ENCODE results near the gene IDUA. TPM values are rescaled to one million over a fixed set of nuclear protein-coding genes. Genes with fewer than 3 reads are reported as not detected.

IDUA gene
- total and polyA plus RNA-seq, 7 experiments from 2014 or later, result 8.3 to 72.4 (median 62.9) TPM

DNA sequence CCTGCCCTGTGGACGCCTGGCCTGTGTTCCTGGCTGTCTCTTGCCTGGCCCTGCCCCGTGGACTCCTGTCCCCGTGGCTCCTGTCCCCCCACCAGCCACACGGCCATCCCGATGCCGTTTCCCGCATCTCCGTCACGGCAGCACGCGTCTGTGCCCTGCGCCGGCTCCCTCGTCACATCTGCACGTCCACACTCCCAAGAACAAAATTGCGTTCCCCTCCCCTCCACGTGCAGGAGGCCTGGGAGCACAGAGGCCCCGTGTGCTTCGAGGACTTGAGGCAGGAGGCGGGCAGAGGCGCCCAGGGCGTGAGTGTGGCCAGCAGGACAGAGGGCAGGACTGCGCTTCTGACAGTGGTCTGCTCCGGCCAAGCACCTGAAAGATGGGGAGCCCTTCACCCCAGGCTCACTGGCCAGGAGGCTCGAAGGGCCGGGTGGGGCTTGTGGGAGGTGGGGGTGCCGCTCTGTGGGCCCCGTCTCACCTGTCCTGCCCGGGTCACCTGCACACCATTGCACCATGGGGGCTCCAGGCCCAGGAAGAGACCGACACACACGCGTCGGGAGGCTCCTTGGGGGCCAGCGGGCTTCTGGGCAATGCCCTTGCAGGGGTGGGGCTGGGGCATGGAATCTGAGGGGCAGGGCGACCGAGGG lies 41.9 kb downstream of the IDUA start:
- Mint-ChIP-seq H3K9me3 (no peaks in the 10 kb centered on the region), H3K4me3 (no peak overlapping the region), H3K36me3 (peaks cover 0 to 11% (median 4%) of the 10 kb centered on the region in 5 donors), H3K27ac (no peak overlapping the region), H3K4me1 (peaks cover 0 to 11% (median 3%) of the 10 kb centered on the region in 7 donors), H3K27me3 (no peaks in the 10 kb centered on the region)
- ChIA-PET POLR2A (no interaction called here), CTCF (no interaction called here)
- DNase-seq (no peak), ATAC-seq (no peak)
- intact Hi-C loops (cut with micrococcal nuclease), result no loop called here
- H3K4me3 ChIP-seq (ENCODE audit: low read length), result no peak overlapping the region
- no peaks in the 10 kb centered on the region for H3K4me1 ChIP-seq (ENCODE audit: control insufficient read depth in 2 of 2, insufficient read depth in 2 of 2, low read length in 2 of 2)
- H3K9me3 ChIP-seq (ENCODE audit: control insufficient read depth in 2 of 3, low read length in 3 of 3), result no peaks in the 10 kb centered on the region
- H3K36me3 ChIP-seq (ENCODE audit: control insufficient read depth in 2 of 3, insufficient read depth in 3 of 3, low read length in 3 of 3), result peaks cover 0 to 19% (median 0%) of the 10 kb centered on the region in 3 experiments
- no peak overlapping the region for H3K27ac ChIP-seq (ENCODE audit: low read depth, low read length)
- H3K27me3 ChIP-seq (ENCODE audit: control insufficient read depth in 2 of 2, insufficient read depth in 2 of 2, low read length in 2 of 2), result no peaks in the 10 kb centered on the region

- intact Hi-C loops (cut with micrococcal nuclease), result no loop called here
- ChIA-PET CTCF (no interaction called here), POLR2A (no interaction called here)
- Mint-ChIP-seq H3K9me3 (no peaks in the 10 kb centered on the region), H3K27ac (no peak overlapping the region), H3K36me3 (peaks cover 0 to 11% (median 4%) of the 10 kb centered on the region in 5 donors), H3K4me1 (peaks cover 0 to 11% (median 3%) of the 10 kb centered on the region in 7 donors), H3K4me3 (no peak overlapping the region), H3K27me3 (no peaks in the 10 kb centered on the region)
- Histone ChIP-seq H3K27ac (ENCODE audit: low read depth, low read length) (no peak overlapping the region), H3K4me3 (ENCODE audit: low read length) (no peak overlapping the region), H3K9me3 (ENCODE audit: control insufficient read depth in 2 of 3, low read length in 3 of 3) (no peaks in the 10 kb centered on the region), H3K4me1 (ENCODE audit: control insufficient read depth in 2 of 2, insufficient read depth in 2 of 2, low read length in 2 of 2) (no peaks in the 10 kb centered on the region), H3K27me3 (ENCODE audit: control insufficient read depth in 2 of 2, insufficient read depth in 2 of 2, low read length in 2 of 2) (no peaks in the 10 kb centered on the region), H3K36me3 (ENCODE audit: control insufficient read depth in 2 of 3, insufficient read depth in 3 of 3, low read length in 3 of 3) (peaks cover 0 to 15% (median 0%) of the 10 kb centered on the region in 3 experiments)
- no peak for DNase-seq
- ATAC-seq, result no peak
Measured at GRCh38 chr4:1029529-1029928, 42.7 kb downstream of the IDUA start.

DNA sequence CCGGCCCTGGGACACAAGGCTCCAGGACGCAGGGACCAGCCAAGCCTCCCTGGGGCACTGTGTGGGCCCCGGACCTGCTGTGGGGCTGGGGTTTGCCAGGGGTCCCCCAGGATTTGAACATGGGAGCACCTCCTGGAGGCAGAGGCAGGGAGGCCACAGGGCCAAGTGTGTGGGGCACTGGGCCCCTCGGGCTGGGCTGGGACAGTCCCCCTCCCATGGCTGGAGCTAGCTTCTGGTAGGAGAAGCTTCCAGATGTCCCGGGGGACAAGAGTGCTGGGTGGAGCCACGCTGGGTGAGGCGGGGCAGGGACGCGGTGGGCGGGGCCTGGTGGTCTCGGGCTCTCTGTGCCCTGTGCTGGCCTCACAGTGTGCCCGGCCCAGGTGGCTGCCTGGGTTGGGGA lies 43.2 kb downstream of the IDUA start:
- ATAC-seq, result no peak

GRCh38 chr4:1030559-1030958 lies 43.7 kb downstream of the IDUA start:
- CTCF ChIA-PET, result interaction anchor here (0.6 kb wide), 1 partner anchor 11 kb away, joined by 4 read pairs; no protein-coding TSS in a partner anchor
- H3K9me3 Mint-ChIP-seq, result no peaks in the 10 kb centered on the region
- no peak overlapping the region for H3K27ac Mint-ChIP-seq
- Histone ChIP-seq H3K4me1 (ENCODE audit: control insufficient read depth in 2 of 2, insufficient read depth in 2 of 2, low read length in 2 of 2) (no peaks in the 10 kb centered on the region), H3K9me3 (ENCODE audit: control insufficient read depth in 2 of 3, low read length in 3 of 3) (no peaks in the 10 kb centered on the region), H3K36me3 (ENCODE audit: control insufficient read depth in 2 of 3, insufficient read depth in 3 of 3, low read length in 3 of 3) (peaks cover 0 to 5% (median 0%) of the 10 kb centered on the region in 3 experiments), H3K27ac (ENCODE audit: low read depth, low read length) (no peak overlapping the region), H3K4me3 (ENCODE audit: low read length) (no peak overlapping the region), H3K27me3 (ENCODE audit: control insufficient read depth in 2 of 2, insufficient read depth in 2 of 2, low read length in 2 of 2) (no peaks in the 10 kb centered on the region)
- intact Hi-C loops (cut with micrococcal nuclease), result no loop called here
- no peaks in the 10 kb centered on the region for H3K27me3 Mint-ChIP-seq
- POLR2A ChIA-PET, result no interaction called here
- peaks cover 0 to 9% (median 0%) of the 10 kb centered on the region in 7 donors for H3K4me1 Mint-ChIP-seq
- H3K36me3 Mint-ChIP-seq, result peaks cover 0 to 5% (median 0%) of the 10 kb centered on the region in 5 donors
- no peak overlapping the region for H3K4me3 Mint-ChIP-seq
- DNase-seq, result no peak
- ATAC-seq, result no peak

More for the DNA sequence above, 43.2 kb downstream of the IDUA start:
- Mint-ChIP-seq H3K4me1 (peaks cover 0 to 11% (median 3%) of the 10 kb centered on the region in 7 donors), H3K9me3 (no peaks in the 10 kb centered on the region), H3K27me3 (no peaks in the 10 kb centered on the region), H3K36me3 (peaks cover 0 to 11% (median 4%) of the 10 kb centered on the region in 5 donors), H3K27ac (no peak overlapping the region), H3K4me3 (no peak overlapping the region)
- H3K36me3 ChIP-seq (ENCODE audit: control insufficient read depth in 2 of 3, insufficient read depth in 3 of 3, low read length in 3 of 3), result peaks cover 0 to 10% (median 0%) of the 10 kb centered on the region in 3 experiments
- H3K4me3 ChIP-seq (ENCODE audit: low read length), result no peak overlapping the region
- no peaks in the 10 kb centered on the region for H3K9me3 ChIP-seq (ENCODE audit: control insufficient read depth in 2 of 3, low read length in 3 of 3)
- H3K27me3 ChIP-seq (ENCODE audit: control insufficient read depth in 2 of 2, insufficient read depth in 2 of 2, low read length in 2 of 2), result no peaks in the 10 kb centered on the region
- CTCF ChIA-PET, result no interaction called here
- H3K27ac ChIP-seq (ENCODE audit: low read depth, low read length), result no peak overlapping the region
- intact Hi-C loops (cut with micrococcal nuclease), result no loop called here
- no peak for DNase-seq
- H3K4me1 ChIP-seq (ENCODE audit: control insufficient read depth in 2 of 2, insufficient read depth in 2 of 2, low read length in 2 of 2), result no peaks in the 10 kb centered on the region
- POLR2A ChIA-PET, result no interaction called here

GRCh38 chr4:1031346-1031745 lies 44.5 kb downstream of the IDUA start:
- POLR2A ChIA-PET, result no interaction called here

GRCh38 chr4:1031956-1032795 lies 45.3 kb downstream of the IDUA start:
- no peak overlapping the region for H3K27ac Mint-ChIP-seq
- ChIA-PET POLR2A (no interaction called here), CTCF (no interaction called here)
- no peaks in the 10 kb centered on the region for H3K9me3 Mint-ChIP-seq
- ATAC-seq, result no peak
- H3K27me3 Mint-ChIP-seq, result no peaks in the 10 kb centered on the region
- intact Hi-C loops (cut with micrococcal nuclease), result no loop called here
- Histone ChIP-seq H3K36me3 (ENCODE audit: control insufficient read depth in 2 of 3, insufficient read depth in 3 of 3, low read length in 3 of 3) (no peaks in the 10 kb centered on the region), H3K4me1 (ENCODE audit: control insufficient read depth in 2 of 2, insufficient read depth in 2 of 2, low read length in 2 of 2) (no peaks in the 10 kb centered on the region), H3K4me3 (ENCODE audit: low read length) (no peak overlapping the region), H3K27ac (ENCODE audit: low read depth, low read length) (no peak overlapping the region), H3K9me3 (ENCODE audit: control insufficient read depth in 2 of 3, low read length in 3 of 3) (no peaks in the 10 kb centered on the region), H3K27me3 (ENCODE audit: control insufficient read depth in 2 of 2, insufficient read depth in 2 of 2, low read length in 2 of 2) (no peaks in the 10 kb centered on the region)
- no peak for DNase-seq
- no peaks in the 10 kb centered on the region for H3K36me3 Mint-ChIP-seq
- H3K4me3 Mint-ChIP-seq, result no peak overlapping the region
- H3K4me1 Mint-ChIP-seq, result no peaks in the 10 kb centered on the region

More at GRCh38 chr4:1031346-1031745, 44.5 kb downstream of the IDUA start:
- CTCF ChIA-PET, result interaction anchor here (0.6 kb wide), 1 partner anchor 10 kb away, joined by 4 read pairs; no protein-coding TSS in a partner anchor
- H3K36me3 ChIP-seq (ENCODE audit: control insufficient read depth in 2 of 3, insufficient read depth in 3 of 3, low read length in 3 of 3), result no peaks in the 10 kb centered on the region
- H3K36me3 Mint-ChIP-seq, result no peaks in the 10 kb centered on the region
- ATAC-seq (no peak), DNase-seq (no peak)
- H3K4me1 ChIP-seq (ENCODE audit: control insufficient read depth in 2 of 2, insufficient read depth in 2 of 2, low read length in 2 of 2), result no peaks in the 10 kb centered on the region
- intact Hi-C loops (cut with micrococcal nuclease), result no loop called here
- no peak overlapping the region for H3K27ac ChIP-seq (ENCODE audit: low read depth, low read length)
- H3K27ac Mint-ChIP-seq, result no peak overlapping the region
- H3K9me3 Mint-ChIP-seq, result no peaks in the 10 kb centered on the region
- H3K27me3 ChIP-seq (ENCODE audit: control insufficient read depth in 2 of 2, insufficient read depth in 2 of 2, low read length in 2 of 2), result no peaks in the 10 kb centered on the region
- no peaks in the 10 kb centered on the region for H3K27me3 Mint-ChIP-seq
- no peak overlapping the region for H3K4me3 ChIP-seq (ENCODE audit: low read length)
- no peak overlapping the region for H3K4me3 Mint-ChIP-seq
- peaks cover 0 to under 1% (median 0%) of the 10 kb centered on the region in 7 donors for H3K4me1 Mint-ChIP-seq
- no peaks in the 10 kb centered on the region for H3K9me3 ChIP-seq (ENCODE audit: control insufficient read depth in 2 of 3, low read length in 3 of 3)

All from naive thymus-derived CD4-positive, alpha-beta T cell (primary cell).